ENCODE data around the gene NCAN.
A peak's percentile ranks its signal among the peaks of the same experiment; 100 is the strongest.

NCAN gene

DNA sequence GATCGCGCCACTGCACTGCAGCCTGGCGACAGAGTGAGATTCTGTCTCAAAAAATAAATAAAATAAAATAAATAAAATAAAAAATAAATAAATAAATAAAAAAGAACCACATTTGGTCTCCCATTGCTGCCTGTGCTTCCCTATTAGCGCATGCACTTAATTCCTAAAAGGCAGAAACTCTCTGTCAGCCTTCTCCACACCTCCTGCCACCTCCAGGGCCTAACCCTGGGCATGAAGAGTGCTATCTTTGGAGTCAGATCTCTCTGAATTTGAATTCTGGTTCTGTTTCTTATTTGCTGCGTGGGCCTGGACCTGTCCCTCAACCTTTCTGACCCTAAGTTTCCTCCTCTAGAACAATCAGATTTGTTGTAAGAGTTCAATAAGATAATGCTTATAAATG, 11.3 kb downstream of the NCAN start:
- TF ChIP-seq, protein P1, sequence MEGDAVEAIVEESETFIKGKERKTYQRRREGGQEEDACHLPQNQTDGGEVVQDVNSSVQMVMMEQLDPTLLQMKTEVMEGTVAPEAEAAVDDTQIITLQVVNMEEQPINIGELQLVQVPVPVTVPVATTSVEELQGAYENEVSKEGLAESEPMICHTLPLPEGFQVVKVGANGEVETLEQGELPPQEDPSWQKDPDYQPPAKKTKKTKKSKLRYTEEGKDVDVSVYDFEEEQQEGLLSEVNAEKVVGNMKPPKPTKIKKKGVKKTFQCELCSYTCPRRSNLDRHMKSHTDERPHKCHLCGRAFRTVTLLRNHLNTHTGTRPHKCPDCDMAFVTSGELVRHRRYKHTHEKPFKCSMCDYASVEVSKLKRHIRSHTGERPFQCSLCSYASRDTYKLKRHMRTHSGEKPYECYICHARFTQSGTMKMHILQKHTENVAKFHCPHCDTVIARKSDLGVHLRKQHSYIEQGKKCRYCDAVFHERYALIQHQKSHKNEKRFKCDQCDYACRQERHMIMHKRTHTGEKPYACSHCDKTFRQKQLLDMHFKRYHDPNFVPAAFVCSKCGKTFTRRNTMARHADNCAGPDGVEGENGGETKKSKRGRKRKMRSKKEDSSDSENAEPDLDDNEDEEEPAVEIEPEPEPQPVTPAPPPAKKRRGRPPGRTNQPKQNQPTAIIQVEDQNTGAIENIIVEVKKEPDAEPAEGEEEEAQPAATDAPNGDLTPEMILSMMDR (conservative IDR thresholded peaks at IDR 0.05): no peak
- H3K27ac ChIP-seq: no peak overlapping the region

- TF ChIP-seq, protein P1 (conservative IDR thresholded peaks at IDR 0.05): no peak
- no peak overlapping the region for H3K27ac ChIP-seq
These were observed 11.9 kb downstream of the NCAN start for GRCh38 chr19:19223636-19224035.

GRCh38 chr19:19224150-19224851, 12.5 kb downstream of the NCAN start:
- no peak overlapping the region for H3K27ac ChIP-seq
- TF ChIP-seq, protein P1 (conservative IDR thresholded peaks at IDR 0.05): no peak

DNA sequence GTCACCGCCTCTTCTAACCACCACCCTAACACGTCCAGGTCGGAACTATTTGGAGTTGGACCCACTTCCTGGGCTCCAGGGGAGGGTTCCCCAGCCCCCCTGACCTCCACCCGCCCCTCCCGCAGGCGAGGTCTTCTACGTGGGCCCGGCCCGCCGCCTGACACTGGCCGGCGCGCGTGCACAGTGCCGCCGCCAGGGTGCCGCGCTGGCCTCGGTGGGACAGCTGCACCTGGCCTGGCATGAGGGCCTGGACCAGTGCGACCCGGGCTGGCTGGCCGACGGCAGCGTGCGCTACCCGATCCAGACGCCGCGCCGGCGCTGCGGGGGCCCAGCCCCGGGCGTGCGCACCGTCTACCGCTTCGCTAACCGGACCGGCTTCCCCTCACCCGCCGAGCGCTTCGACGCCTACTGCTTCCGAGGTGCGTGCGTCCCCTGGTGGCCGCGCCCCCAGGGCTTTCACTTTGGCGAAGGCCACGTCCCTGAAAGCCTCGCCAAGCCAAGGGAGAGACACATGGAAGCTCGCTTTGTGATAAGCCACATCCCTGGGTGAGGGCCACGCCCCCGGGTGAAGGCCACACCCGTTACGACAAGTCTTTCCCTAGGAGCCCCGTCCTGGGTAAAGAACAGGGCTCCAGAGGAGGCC, 13.2 kb downstream of the NCAN start:
- TF ChIP-seq, protein P1 (conservative IDR thresholded peaks at IDR 0.05): peak; percentile 71
- H3K27ac ChIP-seq: no peak overlapping the region

DNA sequence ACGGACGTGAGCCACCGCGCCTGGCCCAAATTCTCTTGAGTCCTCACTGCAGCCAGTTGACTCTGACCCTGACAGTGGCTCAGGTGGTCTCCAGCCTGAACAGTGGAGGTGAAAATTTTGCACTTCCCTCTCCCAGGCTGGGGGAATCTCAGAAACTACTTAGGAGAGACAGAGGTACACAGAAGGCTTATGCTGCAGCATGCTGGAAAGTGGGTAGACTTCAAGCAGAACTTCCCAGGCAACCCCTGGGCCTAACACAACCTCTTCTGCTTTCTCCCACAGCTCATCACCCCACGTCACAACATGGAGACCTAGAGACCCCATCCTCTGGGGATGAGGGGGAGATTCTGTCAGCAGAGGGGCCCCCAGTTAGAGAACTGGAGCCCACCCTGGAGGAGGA, 14.4 kb downstream of the NCAN start:
- TF ChIP-seq, protein P1 (conservative IDR thresholded peaks at IDR 0.05): no peak
- no peak overlapping the region for H3K27ac ChIP-seq

- TF ChIP-seq, protein P1 (conservative IDR thresholded peaks at IDR 0.05): no peak
These were observed 14.9 kb downstream of the NCAN start for GRCh38 chr19:19226663-19227062.

DNA sequence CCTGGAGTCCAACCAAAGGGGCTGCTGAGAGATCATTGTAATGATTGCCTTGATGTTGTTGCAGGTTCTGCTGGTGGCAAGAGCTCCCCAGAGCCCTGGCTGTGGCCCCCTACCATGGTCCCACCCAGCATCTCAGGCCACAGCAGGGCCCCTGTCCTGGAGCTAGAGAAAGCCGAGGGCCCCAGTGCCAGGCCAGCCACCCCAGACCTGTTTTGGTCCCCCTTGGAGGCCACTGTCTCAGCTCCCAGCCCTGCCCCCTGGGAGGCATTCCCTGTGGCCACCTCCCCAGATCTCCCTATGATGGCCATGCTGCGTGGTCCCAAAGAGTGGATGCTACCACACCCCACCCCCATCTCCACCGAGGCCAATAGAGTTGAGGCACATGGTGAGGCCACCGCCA, 15.5 kb downstream of the NCAN start:
- no peak overlapping the region for H3K27ac ChIP-seq
- TF ChIP-seq, protein P1 (conservative IDR thresholded peaks at IDR 0.05): no peak

More at GRCh38 chr19:19226663-19227062, 14.9 kb downstream of the NCAN start:
- H3K27ac ChIP-seq: no peak overlapping the region

Data from VCaP (cell line).